ENCODE measurements around the gene TMEM240.

TMEM240 gene

DNA sequence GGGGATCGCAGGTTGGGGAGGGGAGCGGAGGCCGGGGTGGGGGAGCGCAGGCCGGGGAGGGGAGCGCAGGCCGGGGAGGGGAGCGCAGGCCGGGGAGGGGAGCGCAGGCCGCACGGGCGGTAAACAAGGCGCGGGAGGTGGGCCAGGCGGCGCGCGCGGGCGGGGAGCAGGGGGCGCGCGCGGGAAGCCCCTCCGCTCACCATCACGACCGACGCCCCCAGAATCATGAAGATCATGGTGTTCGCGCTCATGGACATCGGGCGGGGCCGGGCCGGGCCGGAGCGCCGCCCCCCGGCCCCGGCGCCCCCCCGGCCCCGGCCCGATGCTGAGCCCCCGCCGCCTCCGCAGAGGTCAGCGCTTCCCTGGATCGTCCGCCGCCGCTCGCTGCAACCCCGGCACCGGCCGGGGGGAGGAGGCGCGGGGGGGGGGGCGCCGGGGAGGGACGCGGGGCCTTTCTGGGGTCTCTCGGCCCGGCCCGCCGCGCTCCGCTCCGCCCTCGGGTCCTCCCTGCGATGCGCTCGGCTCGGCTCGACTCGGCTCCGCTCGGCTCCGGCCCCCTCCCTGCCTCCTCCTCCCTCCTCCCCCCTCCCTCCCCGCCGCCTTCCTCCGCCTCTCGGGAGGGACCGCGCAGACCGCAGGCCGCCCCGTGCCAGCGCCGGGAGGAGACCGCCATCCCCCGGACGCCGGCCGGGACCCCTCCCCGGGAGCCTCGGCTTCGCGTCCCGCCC lies at the start of gene TMEM240:
TMEM240 (minus strand) TSS at position 535 of the 728 bp plus-strand sequence; CDS start at position 257, 278 bp downstream.
- TF ChIP-seq, protein P1, sequence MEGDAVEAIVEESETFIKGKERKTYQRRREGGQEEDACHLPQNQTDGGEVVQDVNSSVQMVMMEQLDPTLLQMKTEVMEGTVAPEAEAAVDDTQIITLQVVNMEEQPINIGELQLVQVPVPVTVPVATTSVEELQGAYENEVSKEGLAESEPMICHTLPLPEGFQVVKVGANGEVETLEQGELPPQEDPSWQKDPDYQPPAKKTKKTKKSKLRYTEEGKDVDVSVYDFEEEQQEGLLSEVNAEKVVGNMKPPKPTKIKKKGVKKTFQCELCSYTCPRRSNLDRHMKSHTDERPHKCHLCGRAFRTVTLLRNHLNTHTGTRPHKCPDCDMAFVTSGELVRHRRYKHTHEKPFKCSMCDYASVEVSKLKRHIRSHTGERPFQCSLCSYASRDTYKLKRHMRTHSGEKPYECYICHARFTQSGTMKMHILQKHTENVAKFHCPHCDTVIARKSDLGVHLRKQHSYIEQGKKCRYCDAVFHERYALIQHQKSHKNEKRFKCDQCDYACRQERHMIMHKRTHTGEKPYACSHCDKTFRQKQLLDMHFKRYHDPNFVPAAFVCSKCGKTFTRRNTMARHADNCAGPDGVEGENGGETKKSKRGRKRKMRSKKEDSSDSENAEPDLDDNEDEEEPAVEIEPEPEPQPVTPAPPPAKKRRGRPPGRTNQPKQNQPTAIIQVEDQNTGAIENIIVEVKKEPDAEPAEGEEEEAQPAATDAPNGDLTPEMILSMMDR (conservative IDR thresholded peaks at IDR 0.05): no peak
- peak within 1 kb of the TSS; percentile 83 for H3K27ac ChIP-seq

DNA sequence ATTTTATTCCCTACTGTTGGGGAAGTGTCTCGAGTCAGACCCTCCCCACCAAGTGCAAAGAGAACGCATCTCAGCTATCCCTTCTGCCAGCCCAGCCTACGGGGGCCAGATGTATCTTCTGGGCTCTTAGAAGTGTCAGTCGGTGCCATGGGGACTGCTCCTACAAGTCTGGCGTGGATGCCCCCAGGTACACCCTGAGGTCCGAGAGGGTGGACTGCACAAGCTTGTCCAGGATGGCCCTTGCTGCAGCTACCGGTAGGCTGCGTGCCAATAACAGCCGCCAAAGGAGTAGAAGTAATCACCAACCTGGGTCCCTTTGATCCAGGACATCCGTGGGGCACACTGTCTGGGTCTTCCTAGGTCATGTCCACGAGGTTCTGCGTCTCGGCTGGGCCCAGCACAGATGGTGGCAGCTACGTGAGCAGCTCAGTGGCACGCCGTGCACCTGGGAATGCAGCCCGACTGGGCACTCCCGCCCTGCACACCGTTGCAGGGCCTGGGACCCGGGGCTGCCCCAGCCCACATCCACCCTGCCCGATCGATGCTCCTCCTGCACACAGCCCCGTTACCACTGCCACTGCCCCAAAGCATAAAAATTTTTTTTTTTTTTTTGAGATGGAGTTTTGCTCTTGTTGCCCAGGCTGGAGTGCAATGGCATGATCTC lies 43.1 kb upstream of the TMEM240 start:
- no peak overlapping the region for H3K27ac ChIP-seq
- TF ChIP-seq, protein P1 (conservative IDR thresholded peaks at IDR 0.05): no peak

DNA sequence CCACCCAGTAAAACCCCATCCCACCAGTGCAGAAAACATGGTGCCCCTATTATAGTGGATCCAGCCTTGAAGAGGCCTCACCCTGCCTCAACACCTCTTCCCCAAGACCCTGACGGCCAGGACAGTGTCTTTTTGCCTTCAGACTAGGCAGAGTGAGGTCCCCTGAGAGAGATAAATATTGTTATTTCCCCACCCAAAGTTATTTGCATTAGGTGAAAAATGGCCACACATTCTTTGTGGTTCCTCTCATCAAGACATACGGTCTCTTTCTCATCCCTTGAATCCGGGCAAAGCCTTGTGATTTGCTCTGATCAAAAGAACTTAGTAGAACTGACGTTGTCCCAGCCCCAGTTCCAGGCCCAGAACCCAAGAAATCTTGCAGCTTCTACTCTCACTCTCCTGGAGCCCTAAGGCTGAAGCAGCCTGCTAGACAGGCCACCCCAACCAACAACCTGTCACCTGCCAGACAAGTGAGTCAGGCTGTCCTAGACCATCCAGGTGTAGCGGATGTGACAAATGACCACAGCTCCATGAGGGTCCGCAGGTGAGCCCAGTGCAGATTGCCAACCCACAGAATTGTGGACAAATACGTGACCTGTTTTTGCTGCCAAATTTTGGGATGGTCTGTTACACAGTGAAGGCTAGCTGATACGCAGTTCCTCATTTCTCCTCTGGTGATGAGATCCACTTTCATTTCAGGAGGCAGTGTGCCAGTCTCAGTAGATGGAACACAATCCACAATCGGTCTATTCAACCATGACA lies 42.3 kb upstream of the TMEM240 start:
- H3K27ac ChIP-seq: no peak overlapping the region
- TF ChIP-seq, protein P1 (conservative IDR thresholded peaks at IDR 0.05): no peak

DNA sequence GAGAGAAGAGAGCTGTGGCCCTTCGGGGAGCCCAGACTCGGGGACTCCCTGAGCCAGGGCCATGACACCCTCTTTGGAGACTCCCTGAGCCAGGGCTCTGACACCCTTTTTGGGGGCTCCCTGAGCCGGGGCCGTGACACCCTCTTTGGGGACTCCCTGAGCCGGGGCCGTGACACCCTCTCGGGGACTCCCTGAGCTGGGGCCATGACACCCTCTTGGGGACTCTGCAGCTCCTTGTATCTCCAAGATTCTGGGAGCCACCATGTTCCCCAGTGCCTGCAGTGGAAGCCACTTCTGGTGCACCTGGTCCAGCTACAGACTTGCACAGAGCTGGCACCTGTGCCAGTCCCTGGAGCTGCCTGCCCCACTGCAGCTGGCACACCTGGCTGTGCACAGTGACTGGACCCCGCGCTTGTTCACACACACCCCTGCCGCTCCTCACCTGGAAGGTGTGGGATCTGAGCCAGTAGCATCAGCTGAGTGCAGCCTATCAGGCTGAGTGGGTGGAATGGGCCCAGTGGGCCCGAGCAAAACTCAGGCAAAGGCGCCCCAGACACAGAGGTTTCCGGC lies 38.0 kb upstream of the TMEM240 start:
- TF ChIP-seq, protein P1 (conservative IDR thresholded peaks at IDR 0.05): no peak
- no peak overlapping the region for H3K27ac ChIP-seq

- H3K27ac ChIP-seq: no peak overlapping the region
- TF ChIP-seq, protein P1 (conservative IDR thresholded peaks at IDR 0.05): no peak
Observed at GRCh38 chr1:1577367-1578011, 37.1 kb upstream of the TMEM240 start.

GRCh38 chr1:1574721-1575537 lies 34.5 kb upstream of the TMEM240 start, which contains the start of gene SSU72:
Gene SSU72 (minus strand): TSS chr1:1574863. CDS start chr1:1574557, 306 bp downstream.
- H3K27ac ChIP-seq: peak within 1 kb of the TSS; percentile 100
- TF ChIP-seq, protein P1 (conservative IDR thresholded peaks at IDR 0.05): no peak

Data from VCaP (cell line).